ENCODE results near the gene ZFYVE16.

Gene ZFYVE16

GRCh38 chr5:80502800-80503199 is 94.9 kb downstream of the ZFYVE16 start:
- Histone ChIP-seq H3K4me1 (ENCODE audit: control insufficient read depth, insufficient read depth, low read length) (no peaks in the 10 kb centered on the region), H3K9me3 (ENCODE audit: control insufficient read depth, insufficient read depth, low read depth, low read length) (no peaks in the 10 kb centered on the region), H3K4me3 (ENCODE audit: low read depth, low read length) (no peak overlapping the region), H3K27ac (ENCODE audit: extremely low read depth, low read depth, low read length) (no peak overlapping the region), H3K36me3 (ENCODE audit: control insufficient read depth in 2 of 2, insufficient read depth in 1 of 2, low read length in 2 of 2) (no peaks in the 10 kb centered on the region)
- no peak for TF ChIP-seq ZNF837 (tag by site-specific recombination; IDR thresholded peaks at IDR 0.05)
- no peak for TF ChIP-seq ZNF175 (tag by site-specific recombination; IDR thresholded peaks at IDR 0.05)
- TF ChIP-seq SALL2 (tag by site-specific recombination; IDR thresholded peaks at IDR 0.05; ENCODE audit: borderline replicate concordance): no peak
- no peak for TF ChIP-seq ZNF214 (tag by site-specific recombination; IDR thresholded peaks at IDR 0.05; ENCODE audit: borderline replicate concordance)
- no peak for TF ChIP-seq CTCF (tag by site-specific recombination; IDR thresholded peaks at IDR 0.05)
- no peak for TF ChIP-seq ZNF202 (tag by site-specific recombination; IDR thresholded peaks at IDR 0.05; ENCODE audit: borderline replicate concordance)
- no peak for TF ChIP-seq ZNF514 (tag by site-specific recombination; IDR thresholded peaks at IDR 0.05)
- TF ChIP-seq ZNF600 (tag by site-specific recombination; IDR thresholded peaks at IDR 0.05): no peak
- TF ChIP-seq ZNF704 (tag by site-specific recombination; IDR thresholded peaks at IDR 0.05): no peak
- TF ChIP-seq ZFP3 (tag by site-specific recombination; IDR thresholded peaks at IDR 0.05; ENCODE audit: low read depth): no peak
- no peak for TF ChIP-seq PRDM2 (tag by site-specific recombination; IDR thresholded peaks at IDR 0.05; ENCODE audit: borderline replicate concordance)
- no peak for TF ChIP-seq ZNF571 (tag by site-specific recombination; IDR thresholded peaks at IDR 0.05)
- TF ChIP-seq ZNF473 (tag by site-specific recombination; IDR thresholded peaks at IDR 0.05): no peak
- no peak for TF ChIP-seq ZNF677 (tag by site-specific recombination; IDR thresholded peaks at IDR 0.05)
- no peak for TF ChIP-seq ZEB2 (tag by site-specific recombination; IDR thresholded peaks at IDR 0.05)
- no peak for TF ChIP-seq ZNF2 (tag by site-specific recombination; IDR thresholded peaks at IDR 0.05)
- no peak for TF ChIP-seq BCL6B (tag by site-specific recombination; IDR thresholded peaks at IDR 0.05)
- ChIA-PET CTCF (interaction anchor here (0.6 to 1.0 kb wide), 2 partner anchors 9 to 1037 kb away, joined by 3 to 4 read pairs; no protein-coding TSS in a partner anchor), POLR2A (no interaction called here)

Data from HEK293 (cell line).